ENCODE measurements around the gene ANP32A.
A peak's percentile ranks its signal among the peaks of the same experiment; 100 is the strongest.

ANP32A gene

DNA sequence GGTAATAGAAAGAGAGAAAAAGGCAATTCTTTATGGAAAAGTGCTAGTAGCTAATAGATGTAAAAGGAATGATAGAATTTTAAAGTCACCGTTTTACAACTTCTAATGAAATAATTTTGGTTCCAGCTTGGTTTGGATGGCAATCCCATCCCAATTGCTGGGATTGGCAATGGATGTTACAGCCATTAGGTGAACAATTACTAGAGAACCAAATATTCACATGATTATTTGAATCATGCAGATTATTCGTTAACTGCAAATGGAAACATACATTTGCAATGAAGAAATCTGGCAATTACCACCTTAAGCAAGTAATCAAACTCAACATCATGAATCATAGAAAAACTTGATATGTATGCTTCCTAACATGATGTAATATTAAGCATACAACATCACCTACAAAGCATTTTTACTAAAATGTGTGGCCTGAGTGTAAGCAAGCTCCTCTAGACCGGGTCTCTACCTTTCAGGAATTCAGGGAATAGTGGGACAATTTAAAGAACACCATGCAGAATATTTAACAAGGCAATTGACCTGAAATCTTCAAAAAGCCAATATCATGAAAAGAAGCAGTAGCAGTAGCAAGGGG lies 26.2 kb upstream of the ANP32A start:
- Histone ChIP-seq H3K36me3 (ENCODE audit: insufficient read depth, insufficient read length, low read length) (no peaks in the 10 kb centered on the region), H3K4me3 (ENCODE audit: insufficient read length, low read depth) (no peak overlapping the region), H3K27me3 (ENCODE audit: insufficient read depth, insufficient read length) (peaks cover 31% of the 10 kb centered on the region), H3K4me1 (ENCODE audit: insufficient read depth, insufficient read length) (no peaks in the 10 kb centered on the region), H3K9ac (ENCODE audit: insufficient read length, low read depth) (no peak overlapping the region), H3K9me3 (ENCODE audit: insufficient read depth, low read length) (no peaks in the 10 kb centered on the region)
- TF ChIP-seq SUZ12 (IDR thresholded peaks at IDR 0.05; ENCODE audit: extremely low read depth, insufficient read depth, insufficient read length) (no peak), ZNF274 (IDR thresholded peaks at IDR 0.05; ENCODE audit: low read depth, low read length) (no peak), YY1 (IDR thresholded peaks at IDR 0.05; ENCODE audit: insufficient read depth, insufficient read length) (no peak)
- no peak for DNase-seq (ENCODE audit: low read depth, low spot score)

DNA sequence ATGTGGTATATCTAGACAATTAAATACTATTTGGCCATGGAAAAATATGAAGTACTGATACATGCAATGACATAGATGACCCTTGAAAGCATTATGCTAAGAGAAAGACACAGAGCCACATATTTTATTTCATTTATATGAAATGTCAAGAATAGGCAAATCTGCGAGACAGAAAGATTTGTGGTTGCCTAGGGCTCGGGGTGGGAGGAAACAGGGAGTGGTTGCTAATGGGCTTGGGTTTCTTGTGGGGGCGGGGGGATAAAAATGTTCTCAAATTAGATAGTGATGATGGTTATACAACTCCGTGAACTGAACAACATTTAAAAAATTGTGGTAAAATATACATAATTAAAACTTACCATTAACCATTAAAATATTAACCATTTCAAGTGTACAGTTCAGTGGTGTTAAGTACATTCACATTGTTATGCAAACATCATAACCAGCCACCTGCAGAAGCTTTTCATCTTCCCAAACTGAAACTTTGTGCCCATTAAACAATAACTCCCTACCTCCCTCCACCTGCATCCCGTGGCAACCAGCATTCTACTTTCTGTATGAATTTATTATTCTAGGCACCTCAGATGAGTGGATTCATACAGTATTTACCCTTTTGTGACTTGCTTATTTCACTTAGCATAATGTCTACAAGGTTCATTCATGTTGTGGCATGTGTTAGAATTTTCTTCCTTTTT lies 24.3 kb upstream of the ANP32A start:
- TF ChIP-seq YY1 (IDR thresholded peaks at IDR 0.05; ENCODE audit: insufficient read depth, insufficient read length) (no peak), SUZ12 (IDR thresholded peaks at IDR 0.05; ENCODE audit: extremely low read depth, insufficient read depth, insufficient read length) (no peak), ZNF274 (IDR thresholded peaks at IDR 0.05; ENCODE audit: low read depth, low read length) (no peak)
- Histone ChIP-seq H3K4me3 (ENCODE audit: insufficient read length, low read depth) (no peak overlapping the region), H3K9ac (ENCODE audit: insufficient read length, low read depth) (no peak overlapping the region), H3K9me3 (ENCODE audit: insufficient read depth, low read length) (no peaks in the 10 kb centered on the region), H3K27me3 (ENCODE audit: insufficient read depth, insufficient read length) (peaks cover 43% of the 10 kb centered on the region), H3K36me3 (ENCODE audit: insufficient read depth, insufficient read length, low read length) (no peaks in the 10 kb centered on the region), H3K4me1 (ENCODE audit: insufficient read depth, insufficient read length) (no peaks in the 10 kb centered on the region)
- DNase-seq (ENCODE audit: low read depth, low spot score) = no peak

DNA sequence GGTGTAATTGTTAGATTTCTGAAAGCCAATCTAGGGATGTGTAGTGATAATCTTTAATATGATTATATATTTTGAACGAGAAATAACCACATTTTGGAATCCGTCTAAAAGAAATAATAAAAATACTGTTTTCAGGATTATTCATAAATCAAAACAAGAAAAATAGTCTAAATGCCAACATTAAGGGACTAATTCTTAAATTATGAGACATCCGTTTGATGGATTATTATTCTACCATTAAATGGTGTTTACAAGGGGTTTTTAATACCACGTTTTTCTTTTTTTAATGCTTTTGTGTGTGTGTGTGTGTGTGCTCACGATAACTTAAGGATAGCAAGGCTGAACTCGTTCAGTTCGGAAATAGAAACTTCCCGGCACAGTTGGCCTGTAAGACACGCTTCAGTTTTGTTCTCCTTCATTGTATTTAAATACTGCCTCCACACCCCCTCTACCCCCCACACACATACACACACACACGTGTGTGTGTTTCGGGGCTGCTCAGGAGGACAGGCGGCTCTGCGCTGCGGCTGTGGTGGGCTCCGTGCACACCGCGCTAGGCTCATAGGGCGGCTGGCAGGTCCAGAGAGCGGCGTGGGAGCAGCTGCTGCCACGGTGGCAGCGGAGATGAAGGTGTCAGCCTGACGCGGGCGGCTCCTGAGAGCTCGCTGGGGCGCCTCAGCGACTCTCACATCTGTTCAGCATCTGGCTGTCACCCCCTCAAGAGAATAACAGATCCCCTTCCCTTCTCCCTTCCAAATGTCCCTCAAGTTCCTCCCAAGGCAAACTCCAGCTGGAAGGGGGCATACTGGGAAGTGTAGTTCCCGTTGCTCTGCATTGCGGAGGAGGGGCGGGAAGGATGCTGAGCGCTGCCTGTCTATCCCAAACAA lies 23.0 kb upstream of the ANP32A start:
- H3K4me3 ChIP-seq (ENCODE audit: insufficient read length, low read depth) = peak overlapping the region; percentile 59
- TF ChIP-seq ZNF274 (IDR thresholded peaks at IDR 0.05; ENCODE audit: low read depth, low read length) (no peak), YY1 (IDR thresholded peaks at IDR 0.05; ENCODE audit: insufficient read depth, insufficient read length) (no peak), SUZ12 (IDR thresholded peaks at IDR 0.05; ENCODE audit: extremely low read depth, insufficient read depth, insufficient read length) (no peak)
- H3K4me1 ChIP-seq (ENCODE audit: insufficient read depth, insufficient read length) = no peaks in the 10 kb centered on the region
- no peaks in the 10 kb centered on the region for H3K36me3 ChIP-seq (ENCODE audit: insufficient read depth, insufficient read length, low read length)
- peak; percentile 42 for DNase-seq (ENCODE audit: low read depth, low spot score)
- H3K27me3 ChIP-seq (ENCODE audit: insufficient read depth, insufficient read length) = peaks cover 48% of the 10 kb centered on the region
- no peaks in the 10 kb centered on the region for H3K9me3 ChIP-seq (ENCODE audit: insufficient read depth, low read length)
- peak overlapping the region; percentile 61 for H3K9ac ChIP-seq (ENCODE audit: insufficient read length, low read depth)

DNA sequence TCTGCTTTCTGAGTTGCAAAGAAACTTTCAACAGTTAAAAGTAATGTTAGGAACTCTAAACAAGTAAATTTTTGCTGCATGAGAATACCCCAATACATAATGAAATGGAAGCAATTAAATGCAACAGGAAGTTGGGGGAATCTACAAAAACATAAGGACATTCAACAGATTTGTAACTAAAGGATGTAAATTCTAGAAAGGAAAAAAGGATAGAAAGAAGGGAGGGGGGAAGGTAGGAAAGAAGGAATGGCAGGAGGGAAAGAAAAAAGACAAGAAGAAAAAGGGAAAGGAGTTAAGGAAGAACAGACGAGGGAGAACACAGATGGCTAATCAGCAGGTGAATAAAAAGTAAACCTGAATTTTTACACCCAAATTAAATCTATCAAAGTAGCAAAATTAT lies 22.3 kb upstream of the ANP32A start:
- Histone ChIP-seq H3K27me3 (ENCODE audit: insufficient read depth, insufficient read length) (peaks cover 48% of the 10 kb centered on the region), H3K4me3 (ENCODE audit: insufficient read length, low read depth) (no peak overlapping the region), H3K36me3 (ENCODE audit: insufficient read depth, insufficient read length, low read length) (no peaks in the 10 kb centered on the region), H3K9ac (ENCODE audit: insufficient read length, low read depth) (no peak overlapping the region), H3K4me1 (ENCODE audit: insufficient read depth, insufficient read length) (no peaks in the 10 kb centered on the region), H3K9me3 (ENCODE audit: insufficient read depth, low read length) (no peaks in the 10 kb centered on the region)
- no peak for DNase-seq (ENCODE audit: low read depth, low spot score)
- TF ChIP-seq SUZ12 (IDR thresholded peaks at IDR 0.05; ENCODE audit: extremely low read depth, insufficient read depth, insufficient read length) (no peak), ZNF274 (IDR thresholded peaks at IDR 0.05; ENCODE audit: low read depth, low read length) (no peak), YY1 (IDR thresholded peaks at IDR 0.05; ENCODE audit: insufficient read depth, insufficient read length) (no peak)

DNA sequence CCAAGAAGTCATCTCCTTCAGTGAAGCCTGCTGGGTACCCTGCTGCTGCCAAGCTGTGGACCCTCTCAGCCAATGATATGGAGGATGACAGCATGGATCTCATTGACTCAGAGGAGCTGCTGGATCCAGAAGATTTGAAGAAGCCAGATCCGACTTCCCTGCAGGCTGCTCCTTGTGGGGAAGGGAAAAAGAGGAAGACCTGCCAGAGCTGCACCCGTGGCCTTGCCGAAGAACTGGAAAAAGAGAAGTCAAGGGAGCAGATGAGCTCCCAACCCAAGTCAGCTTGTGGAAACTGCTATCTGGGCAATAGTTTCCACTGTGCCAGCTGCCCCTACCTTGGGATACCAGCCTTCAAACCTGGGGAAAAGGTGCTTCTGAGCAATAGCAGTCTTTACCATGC lies 13.7 kb upstream of the ANP32A start:
- no peak overlapping the region for H3K9ac ChIP-seq (ENCODE audit: insufficient read length, low read depth)

DNA sequence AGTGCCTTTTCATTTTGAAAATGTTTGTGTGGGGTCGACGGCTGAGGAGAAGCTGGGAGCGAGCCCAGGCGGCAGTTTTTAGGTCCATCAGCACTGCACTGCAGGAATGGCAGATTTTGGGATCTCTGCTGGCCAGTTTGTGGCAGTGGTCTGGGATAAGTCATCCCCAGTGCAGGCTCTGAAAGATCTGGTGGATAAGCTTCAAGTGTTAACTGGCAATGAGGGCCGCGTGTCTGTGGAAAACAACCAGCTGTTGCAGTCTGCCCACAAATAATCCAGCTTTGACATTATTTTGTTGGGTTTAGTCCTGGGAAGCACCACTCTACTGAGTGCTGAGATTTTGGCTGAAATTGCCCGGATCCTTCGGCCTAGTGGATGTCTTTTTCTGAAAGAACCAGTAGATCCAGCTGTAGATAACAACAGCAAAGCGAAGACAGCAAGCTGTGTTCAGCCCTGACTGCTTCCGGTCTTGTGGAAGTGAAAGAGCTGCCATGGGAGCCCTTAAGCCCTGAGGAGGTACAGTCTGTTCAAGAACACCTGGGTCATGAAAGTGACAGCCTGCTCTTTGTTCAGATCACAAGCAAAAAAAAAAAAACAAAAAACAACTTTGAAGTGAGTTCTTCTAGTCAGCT lies 13.1 kb upstream of the ANP32A start:
- no peak for DNase-seq (ENCODE audit: low read depth, low spot score)
- TF ChIP-seq ZNF274 (IDR thresholded peaks at IDR 0.05; ENCODE audit: low read depth, low read length) (no peak), SUZ12 (IDR thresholded peaks at IDR 0.05; ENCODE audit: extremely low read depth, insufficient read depth, insufficient read length) (no peak), YY1 (IDR thresholded peaks at IDR 0.05; ENCODE audit: insufficient read depth, insufficient read length) (no peak)
- Histone ChIP-seq H3K27me3 (ENCODE audit: insufficient read depth, insufficient read length) (peaks cover 4% of the 10 kb centered on the region), H3K9me3 (ENCODE audit: insufficient read depth, low read length) (peaks cover 13% of the 10 kb centered on the region; the same call in 1 of the 2 replicates), H3K36me3 (ENCODE audit: insufficient read depth, insufficient read length, low read length) (no peaks in the 10 kb centered on the region), H3K9ac (ENCODE audit: insufficient read length, low read depth) (no peak overlapping the region), H3K4me3 (ENCODE audit: insufficient read length, low read depth) (no peak overlapping the region), H3K4me1 (ENCODE audit: insufficient read depth, insufficient read length) (no peaks in the 10 kb centered on the region)

More for the DNA sequence above, 13.7 kb upstream of the ANP32A start:
- no peaks in the 10 kb centered on the region for H3K36me3 ChIP-seq (ENCODE audit: insufficient read depth, insufficient read length, low read length)
- no peaks in the 10 kb centered on the region for H3K4me1 ChIP-seq (ENCODE audit: insufficient read depth, insufficient read length)
- no peak for DNase-seq (ENCODE audit: low read depth, low spot score)
- no peak overlapping the region for H3K4me3 ChIP-seq (ENCODE audit: insufficient read length, low read depth)
- TF ChIP-seq ZNF274 (IDR thresholded peaks at IDR 0.05; ENCODE audit: low read depth, low read length) = no peak
- TF ChIP-seq SUZ12 (IDR thresholded peaks at IDR 0.05; ENCODE audit: extremely low read depth, insufficient read depth, insufficient read length) = no peak
- TF ChIP-seq YY1 (IDR thresholded peaks at IDR 0.05; ENCODE audit: insufficient read depth, insufficient read length) = no peak
- peaks cover 4% of the 10 kb centered on the region for H3K27me3 ChIP-seq (ENCODE audit: insufficient read depth, insufficient read length)
- H3K9me3 ChIP-seq (ENCODE audit: insufficient read depth, low read length) = peaks cover 13% of the 10 kb centered on the region; the same call in 1 of the 2 replicates
